Left ventricle myocardium inferior (tissue), 1 donor: ENCODE data around the gene TMUB2. TPM values are rescaled to one million over a fixed set of nuclear protein-coding genes. Genes with fewer than 3 reads are reported as not detected.
A peak's percentile ranks its signal among the peaks of the same experiment; 100 is the strongest.

ENCODE experiments used
- DNase-seq: peaks from one replicate; pipeline ENCODE4 v3.0.0-alpha.2; 2020
- H3K27ac ChIP-seq: fragments of 200-600 bp; replicated peaks from 2 replicates; pipeline ENCODE4 v1.8.0; 2021
- H3K27me3 ChIP-seq: fragments of 200-600 bp; 2 replicates; pipeline ENCODE4 v1.8.0; 2021; ENCODE audit warnings: low read depth
- H3K36me3 ChIP-seq: fragments of 200-600 bp; 2 replicates; pipeline ENCODE4 v1.8.0; 2021
- H3K4me1 ChIP-seq: fragments of 200-600 bp; 2 replicates; pipeline ENCODE4 v1.8.0; 2021
- H3K4me3 ChIP-seq: fragments of 200-600 bp; 2 replicates; pipeline ENCODE4 v1.8.0; 2021; ENCODE audit warnings: mild to moderate bottlenecking, moderate library complexity
- H3K9me3 ChIP-seq: fragments of 200-600 bp; replicated peaks from 2 replicates; pipeline ENCODE4 v1.8.0; 2021
- intact Hi-C: fragments of 100-400 bp; cut with micrococcal nuclease; formaldehyde crosslinking; loops from one replicate; pipeline ENCODE4 v1.11.0; 2022
- total RNA-seq: library from RNA; stranded (reverse); fragmentation: NEBNext Ultra II Directional; extraction: Animal tissue kit (Norgen Biotek cat#: 25700); gene quantifications from one replicate; pipeline ENCODE4 v1.2.1, GENCODE V29; 2021
- TF ChIP-seq, protein P1 (sequence below): fragments of 200-600 bp; IDR thresholded peaks from 2 replicates; pipeline ENCODE4 v1.8.0; 2021; ENCODE audit warnings: antibody characterized with exemption, mild to moderate bottlenecking, borderline replicate concordance
- donor health status: DM: no; HTN: yes; CAD: no; lungs with severe emphysema.

Gene TMUB2
- total RNA-seq, 1 donor from 2014 or later = 20.9 TPM

DNA sequence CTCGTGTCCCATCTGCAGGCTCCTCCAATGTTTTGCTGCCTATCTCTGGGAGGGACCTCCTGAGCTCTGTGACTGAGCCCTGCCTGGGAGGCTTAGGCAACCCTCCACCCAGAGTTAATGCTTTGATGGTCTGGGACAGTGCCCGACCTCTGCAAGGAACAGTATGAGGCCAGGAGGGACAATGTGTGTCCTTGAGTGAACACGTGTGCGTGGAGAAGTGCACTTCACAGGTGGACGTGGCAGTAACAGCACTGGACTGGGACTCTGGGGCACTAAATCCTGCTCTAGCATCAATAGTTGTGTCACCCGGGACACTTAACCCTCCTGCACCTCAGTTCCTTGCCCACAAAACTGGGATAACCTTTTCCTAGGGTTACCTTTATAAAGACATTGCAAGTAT is 28.1 kb downstream of the TMUB2 start:
- Histone ChIP-seq H3K36me3 (peaks cover 62% of the 10 kb centered on the region), H3K4me1 (peaks cover 48% of the 10 kb centered on the region), H3K27ac (no peak overlapping the region), H3K4me3 (no peak overlapping the region), H3K27me3 (no peaks in the 10 kb centered on the region), H3K9me3 (no peaks in the 10 kb centered on the region)
- DNase-seq = no peak
- intact Hi-C loops = loop anchor here (5.0 kb wide), 1 partner anchor 117 kb away; no protein-coding TSS in a partner anchor
- TF ChIP-seq, protein P1, sequence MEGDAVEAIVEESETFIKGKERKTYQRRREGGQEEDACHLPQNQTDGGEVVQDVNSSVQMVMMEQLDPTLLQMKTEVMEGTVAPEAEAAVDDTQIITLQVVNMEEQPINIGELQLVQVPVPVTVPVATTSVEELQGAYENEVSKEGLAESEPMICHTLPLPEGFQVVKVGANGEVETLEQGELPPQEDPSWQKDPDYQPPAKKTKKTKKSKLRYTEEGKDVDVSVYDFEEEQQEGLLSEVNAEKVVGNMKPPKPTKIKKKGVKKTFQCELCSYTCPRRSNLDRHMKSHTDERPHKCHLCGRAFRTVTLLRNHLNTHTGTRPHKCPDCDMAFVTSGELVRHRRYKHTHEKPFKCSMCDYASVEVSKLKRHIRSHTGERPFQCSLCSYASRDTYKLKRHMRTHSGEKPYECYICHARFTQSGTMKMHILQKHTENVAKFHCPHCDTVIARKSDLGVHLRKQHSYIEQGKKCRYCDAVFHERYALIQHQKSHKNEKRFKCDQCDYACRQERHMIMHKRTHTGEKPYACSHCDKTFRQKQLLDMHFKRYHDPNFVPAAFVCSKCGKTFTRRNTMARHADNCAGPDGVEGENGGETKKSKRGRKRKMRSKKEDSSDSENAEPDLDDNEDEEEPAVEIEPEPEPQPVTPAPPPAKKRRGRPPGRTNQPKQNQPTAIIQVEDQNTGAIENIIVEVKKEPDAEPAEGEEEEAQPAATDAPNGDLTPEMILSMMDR = no peak

DNA sequence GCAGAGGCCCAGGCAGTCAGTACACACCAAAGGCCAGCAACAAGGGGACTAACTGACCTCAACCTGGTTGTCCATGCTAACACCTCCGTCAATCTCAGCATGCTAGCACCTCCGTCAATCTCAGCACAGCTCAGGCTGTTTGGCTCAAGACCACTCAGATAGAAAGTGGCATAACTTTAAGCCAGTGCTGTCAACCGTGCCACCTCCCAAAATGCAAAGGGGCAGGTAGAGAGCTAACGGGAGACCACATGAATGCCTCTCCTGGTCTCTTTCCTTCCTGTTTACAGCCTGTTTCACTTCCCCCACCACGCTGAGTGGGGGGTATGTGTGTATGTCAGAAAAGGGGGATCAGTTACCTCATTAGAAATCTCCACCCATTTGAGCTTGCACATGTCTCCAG is 29.4 kb downstream of the TMUB2 start:
- intact Hi-C loops = no loop called here
- Histone ChIP-seq H3K27me3 (no peaks in the 10 kb centered on the region), H3K4me1 (peaks cover 45% of the 10 kb centered on the region), H3K27ac (no peak overlapping the region), H3K36me3 (peaks cover 52% of the 10 kb centered on the region), H3K9me3 (no peaks in the 10 kb centered on the region), H3K4me3 (no peak overlapping the region)
- TF ChIP-seq, protein P1 = no peak
- DNase-seq = no peak

DNA sequence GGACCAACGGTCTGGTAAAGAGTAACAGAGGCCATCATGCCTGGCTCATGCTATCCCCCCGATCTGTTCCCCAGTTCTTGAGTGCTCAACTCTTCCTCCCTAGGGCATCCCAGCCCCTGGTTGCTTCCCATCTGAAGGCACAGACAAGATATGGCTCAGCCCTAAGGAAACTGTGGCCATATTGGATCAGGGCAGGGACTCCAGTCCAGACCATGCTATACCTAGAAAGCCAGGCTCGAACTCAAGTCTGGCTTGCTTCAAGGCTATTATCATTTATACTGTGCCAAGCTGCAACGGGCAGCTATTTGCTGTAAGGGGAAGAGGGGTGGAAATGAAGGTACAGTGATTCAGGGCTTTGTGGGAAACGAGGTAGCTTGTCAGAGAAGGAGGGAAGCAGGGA is 29.9 kb downstream of the TMUB2 start:
- intact Hi-C loops = no loop called here
- H3K36me3 ChIP-seq = peaks cover 47% of the 10 kb centered on the region
- no peak overlapping the region for H3K4me3 ChIP-seq
- TF ChIP-seq, protein P1 = no peak
- DNase-seq = no peak
- no peaks in the 10 kb centered on the region for H3K9me3 ChIP-seq
- H3K4me1 ChIP-seq = peaks cover 45% of the 10 kb centered on the region
- H3K27ac ChIP-seq = no peak overlapping the region
- no peaks in the 10 kb centered on the region for H3K27me3 ChIP-seq

DNA sequence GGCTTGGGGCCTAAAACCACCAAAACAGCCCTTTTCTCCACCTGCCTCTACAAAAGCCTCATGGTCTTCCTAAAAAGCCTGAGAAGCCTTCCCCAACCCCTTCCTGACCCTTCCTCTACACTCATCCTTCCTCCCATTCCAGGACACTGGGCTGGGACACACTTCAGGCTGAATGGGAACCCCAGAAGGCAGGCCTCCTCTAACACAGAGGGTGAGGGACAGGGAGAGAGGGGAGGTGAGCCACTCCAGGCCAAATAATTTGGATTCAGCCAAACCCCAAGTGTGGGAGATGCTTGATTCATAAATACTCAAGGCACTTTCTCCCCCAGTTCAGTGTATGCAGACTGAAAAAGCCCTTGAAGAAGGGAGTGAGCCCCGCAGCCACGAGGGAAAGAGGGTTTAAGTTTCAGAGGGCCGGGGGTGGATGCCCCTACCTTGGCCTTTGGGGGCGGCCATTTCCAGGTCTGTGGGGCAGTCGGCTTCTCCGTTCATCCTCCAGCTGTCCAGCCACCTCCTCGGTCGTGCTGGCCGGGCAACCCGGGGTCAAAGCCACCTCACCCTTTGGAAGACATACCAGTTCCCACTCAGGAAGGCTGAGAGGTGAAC is 31.1 kb downstream of the TMUB2 start:
- Histone ChIP-seq H3K4me3 (peak overlapping the region; percentile 84), H3K9me3 (no peaks in the 10 kb centered on the region), H3K4me1 (peaks cover 55% of the 10 kb centered on the region), H3K27me3 (no peaks in the 10 kb centered on the region), H3K27ac (peak overlapping the region; percentile 100), H3K36me3 (peaks cover 41% of the 10 kb centered on the region)
- intact Hi-C loops = no loop called here
- no peak for DNase-seq
- TF ChIP-seq, protein P1 = no peak

DNA sequence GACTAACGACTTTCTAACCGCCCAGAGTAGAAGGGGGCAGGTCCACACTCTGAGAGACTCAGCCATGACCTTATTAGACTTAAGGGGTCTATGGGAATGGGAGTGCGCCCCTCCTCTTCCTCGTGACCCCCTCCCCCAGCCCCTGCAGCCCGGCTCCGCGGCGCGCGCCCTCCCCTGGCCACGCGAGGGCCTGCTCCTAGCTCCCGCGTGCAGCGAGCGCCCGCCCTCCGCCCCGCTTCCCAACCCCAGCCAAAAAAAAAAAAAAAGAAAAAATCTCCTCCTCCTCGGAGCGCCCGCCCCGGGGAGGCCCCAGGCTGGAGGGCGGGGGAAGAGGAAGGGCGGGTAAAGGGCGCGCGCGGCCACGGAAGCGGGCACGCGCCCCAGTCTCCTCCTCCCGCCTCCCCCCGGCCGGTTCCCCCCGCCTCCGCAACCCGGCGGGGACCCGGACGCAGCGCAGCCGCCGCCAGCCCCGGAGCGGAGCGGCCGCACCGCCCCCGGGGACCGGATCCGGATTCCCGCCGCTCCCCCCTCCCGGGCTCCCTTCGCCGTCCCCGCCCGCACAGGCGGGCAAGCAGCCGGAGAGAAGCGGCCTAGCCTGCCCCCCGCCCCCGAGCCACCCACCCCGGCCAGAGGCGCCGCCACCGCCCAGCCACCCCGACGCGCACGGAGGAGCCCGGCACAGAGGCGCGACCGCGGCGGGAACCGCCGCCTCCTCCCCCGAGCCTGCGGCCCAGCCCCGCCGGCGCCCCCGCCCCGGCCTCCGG is 31.8 kb downstream of the TMUB2 start:
- peak; percentile 91 for DNase-seq
- intact Hi-C loops = no loop called here
- Histone ChIP-seq H3K4me1 (peaks cover 62% of the 10 kb centered on the region), H3K4me3 (peak overlapping the region; percentile 84), H3K27me3 (no peaks in the 10 kb centered on the region), H3K27ac (peak overlapping the region; percentile 100), H3K9me3 (no peaks in the 10 kb centered on the region), H3K36me3 (peaks cover 37% of the 10 kb centered on the region)
- TF ChIP-seq, protein P1 = peak; percentile 78
